SJCRH30 (cell line): Measurements from ENCODE around the gene MEPCE. TPM values are rescaled to one million over a fixed set of nuclear protein-coding genes. Genes with fewer than 3 reads are reported as not detected.
"Not testable (repeated sequence)": the region's sequence is repeated elsewhere in the genome, so short reads cannot be mapped to it uniquely, and the experiment has no call there.

Experiments
- DNase-seq, 2 experiments: peaks; one replicate each; pipeline ENCODE4 v3.0.0-alpha.2; 2015 to 2020
- H3K27ac ChIP-seq: fragments of 250-450 bp; sonication (Bioruptor Pico); 2 replicates; pipeline ENCODE4 v1.5.1; 2020; ENCODE audit warnings: mild to moderate bottlenecking, moderate library complexity
- H3K27me3 ChIP-seq: fragments of 250-450 bp; sonication (Bioruptor Pico); 2 replicates; pipeline ENCODE4 v1.5.1; 2020; ENCODE audit warnings: mild to moderate bottlenecking, moderate library complexity
- H3K36me3 ChIP-seq: fragments of 250-450 bp; sonication (Bioruptor Pico); 2 replicates; pipeline ENCODE4 v1.5.1; 2020; ENCODE audit warnings: mild to moderate bottlenecking, moderate library complexity
- H3K4me1 ChIP-seq: fragments of 250-450 bp; sonication (Bioruptor Pico); 2 replicates; pipeline ENCODE4 v1.5.1; 2020; ENCODE audit warnings: mild to moderate bottlenecking, moderate library complexity
- H3K4me3 ChIP-seq: fragments of 250-450 bp; sonication (Bioruptor Pico); 2 replicates; pipeline ENCODE4 v1.5.1; 2020; ENCODE audit warnings: mild to moderate bottlenecking, moderate library complexity
- H3K9me3 ChIP-seq: fragments of 250-450 bp; sonication (Bioruptor Pico); replicated peaks from 2 replicates; pipeline ENCODE4 v1.5.1; 2020; ENCODE audit warnings: mild to moderate bottlenecking, moderate library complexity
- total RNA-seq: library from RNA; depleted of rRNA; stranded (reverse); fragments of >200 nt; shearing (Covaris generic); gene quantifications from 2 replicates; pipeline ENCODE4 v1.2.3, GENCODE V29; 2014

MEPCE gene
- total RNA-seq, 1 experiment from 2014 or later: 50.6 TPM

GRCh38 chr7:100435401-100436304 is 6.0 kb downstream of the MEPCE start:
- H3K27ac ChIP-seq: peak overlapping the region; percentile 37; the same call in 1 of the 2 replicates
- H3K4me1 ChIP-seq: peaks cover 3% of the 10 kb centered on the region; the same call in 1 of the 2 replicates
- peak overlapping the region; percentile 69 for H3K4me3 ChIP-seq
- H3K27me3 ChIP-seq: no peaks in the 10 kb centered on the region
- DNase-seq: peak; percentile 50 to 51
- H3K9me3 ChIP-seq: no peaks in the 10 kb centered on the region
- peaks cover 40% of the 10 kb centered on the region for H3K36me3 ChIP-seq

GRCh38 chr7:100437150-100438100 is 7.8 kb downstream of the MEPCE start:
- Histone ChIP-seq H3K4me3 (no peak overlapping the region), H3K4me1 (peaks cover 3% of the 10 kb centered on the region; the same call in 1 of the 2 replicates), H3K27me3 (no peaks in the 10 kb centered on the region), H3K9me3 (no peaks in the 10 kb centered on the region), H3K36me3 (peaks cover 24% of the 10 kb centered on the region), H3K27ac (no peak overlapping the region)
- DNase-seq: no peak

- H3K27ac ChIP-seq: no peak overlapping the region
- peaks cover 20% of the 10 kb centered on the region for H3K36me3 ChIP-seq
- H3K9me3 ChIP-seq: no peaks in the 10 kb centered on the region
- H3K4me1 ChIP-seq: peaks cover 3% of the 10 kb centered on the region; the same call in 1 of the 2 replicates
- no peak for DNase-seq
- no peaks in the 10 kb centered on the region for H3K27me3 ChIP-seq
- H3K4me3 ChIP-seq: no peak overlapping the region
Measured at GRCh38 chr7:100438172-100438571, 8.5 kb downstream of the MEPCE start.

GRCh38 chr7:100438731-100439130 is 9.1 kb downstream of the MEPCE start:
- peaks cover 14% of the 10 kb centered on the region for H3K36me3 ChIP-seq
- H3K9me3 ChIP-seq, H3K27me3 ChIP-seq, H3K4me3 ChIP-seq, H3K4me1 ChIP-seq, DNase-seq, H3K27ac ChIP-seq: not testable (repeated sequence)

GRCh38 chr7:100439244-100439643 is 9.6 kb downstream of the MEPCE start:
- H3K4me1 ChIP-seq, H3K4me3 ChIP-seq, H3K27ac ChIP-seq, H3K27me3 ChIP-seq, H3K36me3 ChIP-seq, H3K9me3 ChIP-seq, DNase-seq: not testable (repeated sequence)

- Histone ChIP-seq H3K9me3 (no peaks in the 10 kb centered on the region), H3K4me3 (no peak overlapping the region), H3K27ac (no peak overlapping the region), H3K36me3 (no peaks in the 10 kb centered on the region), H3K4me1 (peaks cover 5% of the 10 kb centered on the region; the same call in 1 of the 2 replicates), H3K27me3 (no peaks in the 10 kb centered on the region)
- DNase-seq: no peak
Measured at GRCh38 chr7:100441641-100442535, 12.3 kb downstream of the MEPCE start.

GRCh38 chr7:100443096-100443840 is 13.6 kb downstream of the MEPCE start:
- Histone ChIP-seq H3K36me3 (no peaks in the 10 kb centered on the region), H3K27ac (no peak overlapping the region)

GRCh38 chr7:100444311-100445278 is 15.0 kb downstream of the MEPCE start:
- H3K27me3 ChIP-seq: no peaks in the 10 kb centered on the region
- no peaks in the 10 kb centered on the region for H3K9me3 ChIP-seq
- H3K36me3 ChIP-seq: no peaks in the 10 kb centered on the region
- peaks cover 5% of the 10 kb centered on the region; the same call in 1 of the 2 replicates for H3K4me1 ChIP-seq
- DNase-seq: peak in 1 of 2 experiments; percentile 34
- no peak overlapping the region for H3K27ac ChIP-seq
- no peak overlapping the region for H3K4me3 ChIP-seq

More at GRCh38 chr7:100443096-100443840, 13.6 kb downstream of the MEPCE start:
- Histone ChIP-seq H3K4me3 (no peak overlapping the region), H3K9me3 (no peaks in the 10 kb centered on the region), H3K27me3 (no peaks in the 10 kb centered on the region), H3K4me1 (peaks cover 5% of the 10 kb centered on the region; the same call in 1 of the 2 replicates)
- DNase-seq: no peak

- Histone ChIP-seq H3K27ac (no peak overlapping the region), H3K9me3 (no peaks in the 10 kb centered on the region)
- no peak for DNase-seq
Measured at GRCh38 chr7:100446040-100446439, 16.4 kb downstream of the MEPCE start.

GRCh38 chr7:100447363-100447762 is 17.7 kb downstream of the MEPCE start:
- not testable (repeated sequence) for DNase-seq, H3K4me3 ChIP-seq, H3K4me1 ChIP-seq, H3K36me3 ChIP-seq, H3K9me3 ChIP-seq, H3K27me3 ChIP-seq, H3K27ac ChIP-seq

More at GRCh38 chr7:100446040-100446439, 16.4 kb downstream of the MEPCE start:
- Histone ChIP-seq H3K36me3 (no peaks in the 10 kb centered on the region), H3K4me3 (no peak overlapping the region), H3K27me3 (no peaks in the 10 kb centered on the region), H3K4me1 (peaks cover 5% of the 10 kb centered on the region; the same call in 1 of the 2 replicates)

GRCh38 chr7:100449190-100449795 is 19.7 kb downstream of the MEPCE start:
- H3K4me3 ChIP-seq: no peak overlapping the region
- H3K9me3 ChIP-seq: no peaks in the 10 kb centered on the region
- H3K27me3 ChIP-seq: no peaks in the 10 kb centered on the region
- peaks cover 4% of the 10 kb centered on the region; the same call in 1 of the 2 replicates for H3K4me1 ChIP-seq
- no peaks in the 10 kb centered on the region for H3K36me3 ChIP-seq
- H3K27ac ChIP-seq: no peak overlapping the region
- DNase-seq: no peak

GRCh38 chr7:100452513-100452912 is 22.9 kb downstream of the MEPCE start:
- Histone ChIP-seq H3K36me3 (no peaks in the 10 kb centered on the region), H3K4me1 (peaks cover 17% of the 10 kb centered on the region), H3K9me3 (no peaks in the 10 kb centered on the region), H3K27ac (no peak overlapping the region), H3K4me3 (no peak overlapping the region), H3K27me3 (no peaks in the 10 kb centered on the region)
- DNase-seq: no peak
